Keratinocyte (primary cell): ENCODE measurements around the gene SENP8. TPM values are rescaled to one million over a fixed set of nuclear protein-coding genes. Genes with fewer than 3 reads are reported as not detected.

Experiments
- DNase-seq: peaks from one replicate; pipeline ENCODE4 v3.0.0-alpha.2; 2011; ENCODE audit warnings: low read depth, missing footprints, low spot score
- FAIRE-seq: peaks from 2 replicates; lab custom pipeline; 2011; peaks lifted over from hg19 to GRCh38; lab: Jason Lieb, UNC
- H2AFZ ChIP-seq: 2 replicates; pipeline ENCODE4 v1.6.0; 2012; ENCODE audit warnings: low read length, control low read depth, inconsistent platforms; ENCODE audit not compliant: control insufficient read depth
- H3K27ac ChIP-seq: 2 replicates; pipeline ENCODE4 v1.5.1; 2011; ENCODE audit warnings: low read length; ENCODE audit not compliant: control insufficient read depth, insufficient read depth
- H3K27me3 ChIP-seq: 3 replicates; pipeline ENCODE4 v1.6.0; 2011; ENCODE audit warnings: low read length; ENCODE audit not compliant: control insufficient read depth, insufficient read depth; ENCODE audit errors: extremely low read depth
- H3K36me3 ChIP-seq, 2 experiments: 2 replicates in 1 of 2; 3 replicates in 1 of 2; pipeline ENCODE4 v1.5.1; 2011; ENCODE audit warnings: low read length in 2 of 2, mild to moderate bottlenecking in 1 of 2; ENCODE audit not compliant: control insufficient read depth in 2 of 2, insufficient read depth in 2 of 2; ENCODE audit errors: extremely low read depth in 1 of 2
- H3K4me1 ChIP-seq: 3 replicates; pipeline ENCODE4 v1.5.1; 2011; ENCODE audit warnings: low read length; ENCODE audit not compliant: control insufficient read depth, insufficient read depth; ENCODE audit errors: extremely low read depth
- H3K4me2 ChIP-seq: 3 replicates; pipeline ENCODE4 v1.6.0; 2011; ENCODE audit warnings: low read depth, low read length; ENCODE audit not compliant: control insufficient read depth, insufficient read depth; ENCODE audit errors: extremely low read depth
- H3K4me3 ChIP-seq, 3 experiments: fragments of 200-600 bp in 1 of 3; sonication (generic) in 1 of 3; 2 replicates in 2 of 3; 3 replicates in 1 of 3; pipeline ENCODE4 v1.5.1; 2011 to 2016; ENCODE audit warnings: low read length in 3 of 3, mild to moderate bottlenecking in 3 of 3, control low read depth in 2 of 3, inconsistent platforms in 1 of 3, low read depth in 1 of 3, mixed read lengths in 1 of 3, mixed run types in 1 of 3, moderate library complexity in 1 of 3; ENCODE audit not compliant: control insufficient read depth in 2 of 3, insufficient read depth in 2 of 3; ENCODE audit errors: extremely low read depth in 1 of 3
- H3K79me2 ChIP-seq: 2 replicates; pipeline ENCODE4 v1.6.0; 2012; ENCODE audit warnings: low read length; ENCODE audit not compliant: control insufficient read depth, insufficient read depth
- H3K9ac ChIP-seq: 3 replicates; pipeline ENCODE4 v1.6.0; 2011; ENCODE audit warnings: low read length; ENCODE audit not compliant: control insufficient read depth, insufficient read depth; ENCODE audit errors: extremely low read depth
- H3K9me1 ChIP-seq: 3 replicates; pipeline ENCODE4 v1.6.0; 2011; ENCODE audit warnings: low read length; ENCODE audit not compliant: control insufficient read depth, insufficient read depth; ENCODE audit errors: extremely low read depth
- H3K9me3 ChIP-seq: 2 replicates; pipeline ENCODE4 v1.5.1; 2012; ENCODE audit warnings: low read depth, low read length; ENCODE audit not compliant: control insufficient read depth
- H4K20me1 ChIP-seq: 3 replicates; pipeline ENCODE4 v1.6.0; 2011; ENCODE audit warnings: low read length; ENCODE audit not compliant: control insufficient read depth, insufficient read depth; ENCODE audit errors: extremely low read depth
- EZH2 ChIP-seq: IDR thresholded peaks from one replicate; pipeline ENCODE4 v1.6.1; 2012; ENCODE audit warnings: inconsistent platforms, mild to moderate bottlenecking, low read length, moderate library complexity
- dilution Hi-C: fragments of 300-500 bp; cut with MboI; formaldehyde crosslinking; loops from one replicate; pipeline ENCODE4 v1.7.0; 2020; ENCODE audit warnings: low sequenced_read_pairs; ENCODE audit not compliant: extremely low pct_ligation_motif_present
- polyA plus RNA-seq, 5 experiments: library from polyadenylated mRNA; depleted of rRNA in 3 of 5; stranded (reverse) in 3 of 5; stranded (forward) in 1 of 5; unstranded in 1 of 5; fragments of >200 nt; gene quantifications; 1 replicate in 1 of 5; 2 replicates in 3 of 5; 3 replicates in 1 of 5; pipeline versions ENCODE4 v1.2.1 to v1.2.3, GENCODE V29; 2011 to 2012; ENCODE audit warnings: missing spikeins in 2 of 5, low read depth in 1 of 5, low replicate concordance in 1 of 5
- TF ChIP-seq, protein P1 (sequence below), 3 experiments: IDR thresholded peaks in 1 of 3; conservative IDR thresholded peaks in 1 of 3; optimal IDR thresholded peaks in 1 of 3; 2 replicates in 2 of 3; 3 replicates in 1 of 3; pipeline versions ENCODE3 to v1.5.1; 2011; ENCODE audit warnings: low read length in 3 of 3, mild to moderate bottlenecking in 3 of 3, moderate library complexity in 2 of 3, control low read depth in 1 of 3, inconsistent platforms in 1 of 3; ENCODE audit not compliant: insufficient read depth in 2 of 3; ENCODE audit errors: extremely low read depth in 1 of 3

SENP8 gene
- polyA plus RNA-seq, 1 donor (not counting 4 experiments of a cell fraction or from before 2014, with no cell fraction given): 6.0 TPM

DNA sequence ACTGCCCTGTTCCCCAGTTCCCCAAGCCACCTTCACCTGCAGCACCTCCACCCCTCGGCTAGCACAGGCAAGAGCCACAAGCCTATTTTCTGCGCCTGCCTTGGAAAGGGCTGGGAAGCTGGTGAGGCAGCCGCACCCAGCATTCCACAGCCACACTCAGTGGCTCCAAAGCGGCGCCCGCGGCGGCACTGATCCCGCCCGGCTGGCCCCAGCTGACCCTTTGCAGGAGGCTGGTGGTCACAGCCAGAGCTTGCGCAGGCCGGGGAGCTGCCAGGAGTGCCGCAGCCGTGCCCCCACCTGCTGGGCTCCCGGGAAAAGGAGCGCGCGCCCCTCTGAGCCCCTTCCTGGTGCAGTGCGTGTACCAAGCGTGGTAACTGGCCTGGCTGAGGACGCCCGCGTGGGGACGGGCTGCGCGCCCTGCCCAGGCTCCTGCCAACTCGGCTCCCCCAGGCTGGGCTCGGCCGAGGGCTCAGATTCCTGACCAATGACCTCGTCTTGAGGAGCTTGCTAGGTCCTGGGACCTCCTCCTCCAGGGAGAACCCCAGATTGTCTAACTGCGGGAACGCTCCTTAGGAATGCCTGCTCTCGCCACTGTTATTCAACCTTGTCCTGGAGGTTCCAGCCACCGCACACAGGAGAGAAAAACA is 66.1 kb downstream of the SENP8 start:
- Histone ChIP-seq H3K27me3 (no peaks in the 10 kb centered on the region), H3K27ac (no peak overlapping the region), H3K4me1 (peaks cover 17% of the 10 kb centered on the region), H3K9me3 (no peaks in the 10 kb centered on the region), H3K79me2 (no peaks in the 10 kb centered on the region), H3K4me3 (peak overlapping the region; percentile 20 to 62 (median 48)), H4K20me1 (no peaks in the 10 kb centered on the region), H3K4me2 (peak overlapping the region; percentile 75), H3K9ac (peak overlapping the region; percentile 42), H2AFZ (peak overlapping the region; percentile 75), H3K9me1 (no peaks in the 10 kb centered on the region), H3K36me3 (no peaks in the 10 kb centered on the region)
- FAIRE-seq: no peak
- dilution Hi-C loops: no loop called here
- no peak for DNase-seq
- TF ChIP-seq EZH2: no peak
- TF ChIP-seq, protein P1, sequence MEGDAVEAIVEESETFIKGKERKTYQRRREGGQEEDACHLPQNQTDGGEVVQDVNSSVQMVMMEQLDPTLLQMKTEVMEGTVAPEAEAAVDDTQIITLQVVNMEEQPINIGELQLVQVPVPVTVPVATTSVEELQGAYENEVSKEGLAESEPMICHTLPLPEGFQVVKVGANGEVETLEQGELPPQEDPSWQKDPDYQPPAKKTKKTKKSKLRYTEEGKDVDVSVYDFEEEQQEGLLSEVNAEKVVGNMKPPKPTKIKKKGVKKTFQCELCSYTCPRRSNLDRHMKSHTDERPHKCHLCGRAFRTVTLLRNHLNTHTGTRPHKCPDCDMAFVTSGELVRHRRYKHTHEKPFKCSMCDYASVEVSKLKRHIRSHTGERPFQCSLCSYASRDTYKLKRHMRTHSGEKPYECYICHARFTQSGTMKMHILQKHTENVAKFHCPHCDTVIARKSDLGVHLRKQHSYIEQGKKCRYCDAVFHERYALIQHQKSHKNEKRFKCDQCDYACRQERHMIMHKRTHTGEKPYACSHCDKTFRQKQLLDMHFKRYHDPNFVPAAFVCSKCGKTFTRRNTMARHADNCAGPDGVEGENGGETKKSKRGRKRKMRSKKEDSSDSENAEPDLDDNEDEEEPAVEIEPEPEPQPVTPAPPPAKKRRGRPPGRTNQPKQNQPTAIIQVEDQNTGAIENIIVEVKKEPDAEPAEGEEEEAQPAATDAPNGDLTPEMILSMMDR (optimal IDR thresholded peaks at IDR 0.05 in 1 of 3, IDR thresholded peaks at IDR 0.05 in 1 of 3, conservative IDR thresholded peaks at IDR 0.05 in 1 of 3; ENCODE audit: extremely low read depth in 1 of 3, insufficient read depth in 2 of 3, low read length in 3 of 3): no peak

DNA sequence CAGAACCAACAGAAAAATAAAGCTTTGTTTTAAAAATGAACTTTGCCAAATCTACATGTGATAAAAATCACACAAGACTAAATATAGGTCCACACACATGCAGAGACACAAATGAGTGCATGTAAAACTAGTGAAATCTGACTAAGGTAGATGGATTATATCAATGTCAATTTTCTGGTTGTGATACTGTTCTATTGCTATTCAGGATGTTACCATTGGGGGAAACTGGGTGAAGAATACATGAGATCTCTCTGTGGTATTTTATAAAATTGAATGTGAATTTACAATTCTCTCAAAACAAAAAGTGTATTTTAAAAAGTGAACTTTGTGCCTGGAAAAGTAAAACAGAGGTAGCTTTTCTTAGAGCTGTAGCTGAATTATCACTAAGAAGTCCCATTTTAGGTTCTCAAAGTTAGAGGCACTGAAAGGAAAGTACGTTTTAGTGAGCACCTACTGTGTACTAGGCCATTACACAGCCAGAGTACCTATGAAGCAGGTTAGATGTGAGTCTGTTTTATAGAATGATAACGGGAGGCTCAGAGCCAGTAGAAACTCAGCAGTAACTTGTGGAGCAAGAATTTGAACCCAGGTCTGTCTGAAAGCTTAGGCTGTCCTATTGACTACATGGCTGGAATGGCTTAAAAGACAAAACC is 71.2 kb downstream of the SENP8 start:
- no peak overlapping the region for H3K4me2 ChIP-seq
- H3K79me2 ChIP-seq: no peaks in the 10 kb centered on the region
- no peak overlapping the region for H3K27ac ChIP-seq
- no peak overlapping the region for H3K4me3 ChIP-seq
- H2AFZ ChIP-seq: no peak overlapping the region
- DNase-seq: no peak
- dilution Hi-C loops: no loop called here
- no peaks in the 10 kb centered on the region for H3K36me3 ChIP-seq
- no peak overlapping the region for H3K9ac ChIP-seq
- peaks cover 16% of the 10 kb centered on the region for H3K4me1 ChIP-seq
- TF ChIP-seq, protein P1 (optimal IDR thresholded peaks at IDR 0.05 in 1 of 3, IDR thresholded peaks at IDR 0.05 in 1 of 3, conservative IDR thresholded peaks at IDR 0.05 in 1 of 3; ENCODE audit: extremely low read depth in 1 of 3, insufficient read depth in 2 of 3, low read length in 3 of 3): no peak
- no peak for TF ChIP-seq EZH2
- no peaks in the 10 kb centered on the region for H3K9me3 ChIP-seq
- no peak for FAIRE-seq
- no peaks in the 10 kb centered on the region for H4K20me1 ChIP-seq
- H3K27me3 ChIP-seq: no peaks in the 10 kb centered on the region
- no peaks in the 10 kb centered on the region for H3K9me1 ChIP-seq
